H1 (cell line): ENCODE measurements around the gene CCDC92B.

Source experiments
- BCL11A ChIP-seq, 2 experiments: IDR thresholded peaks; one replicate each; pipeline ENCODE4 v1.6.1; 2011; ENCODE audit warnings: low read depth in 2 of 2, low read length in 2 of 2, mild to moderate bottlenecking in 2 of 2
- CTCF ChIP-seq, 3 experiments: IDR thresholded peaks; 1 replicate in 2 of 3; 2 replicates in 1 of 3; pipeline versions ENCODE4 v1.5.1 to v1.6.1; 2011; ENCODE audit warnings: low read length in 3 of 3, mild to moderate bottlenecking in 3 of 3, inconsistent platforms in 2 of 3, low read depth in 1 of 3, moderate library complexity in 1 of 3; ENCODE audit not compliant: insufficient read depth in 1 of 3; ENCODE audit errors: control extremely low read depth in 1 of 3
- FOSL1 ChIP-seq: IDR thresholded peaks from 2 replicates; pipeline ENCODE4 v1.6.1; 2011; ENCODE audit warnings: mild to moderate bottlenecking, low read depth, low read length, moderate library complexity; ENCODE audit not compliant: insufficient read depth
- HDAC2 ChIP-seq, 2 experiments: fragments of 300-600 bp in 1 of 2; sonication (generic) in 1 of 2; IDR thresholded peaks; 2 replicates each; pipeline ENCODE4 v1.6.1; 2011 to 2012; ENCODE audit warnings: low read depth in 2 of 2, low read length in 2 of 2, mild to moderate bottlenecking in 2 of 2, moderate library complexity in 2 of 2, borderline replicate concordance in 1 of 2, inconsistent platforms in 1 of 2
- NRF1 ChIP-seq: IDR thresholded peaks from 2 replicates; pipeline ENCODE4 v1.6.1; 2011; ENCODE audit warnings: mild to moderate bottlenecking, low read depth, low read length, improper control_type of control experiment
- TAF1 ChIP-seq: IDR thresholded peaks from 2 replicates; pipeline ENCODE4 v1.6.1; 2011; ENCODE audit warnings: mild to moderate bottlenecking, low read depth, low read length
- TBP ChIP-seq: IDR thresholded peaks from 2 replicates; pipeline ENCODE4 v1.6.1; 2011; ENCODE audit warnings: low read depth, low read length, improper control_type of control experiment
- USF2 ChIP-seq: IDR thresholded peaks from 2 replicates; pipeline ENCODE4 v1.6.1; 2011; ENCODE audit warnings: low read length, improper control_type of control experiment
- YY1 ChIP-seq: IDR thresholded peaks from 2 replicates; pipeline ENCODE4 v1.6.1; 2011; ENCODE audit warnings: low read depth, mild to moderate bottlenecking, low read length

GRCh38 chr17:2736956-2737355, 12.5 kb downstream of the CCDC92B start:
- TF ChIP-seq CTCF (IDR thresholded peaks at IDR 0.05; ENCODE audit: control extremely low read depth in 1 of 3, insufficient read depth in 1 of 3, low read depth in 1 of 3, low read length in 3 of 3) (no peak), USF2 (no peak), TAF1 (no peak), TBP (no peak), YY1 (no peak), FOSL1 (no peak), HDAC2 (IDR thresholded peaks at IDR 0.05; ENCODE audit: borderline replicate concordance in 1 of 2, low read depth in 2 of 2, low read length in 2 of 2) (no peak), NRF1 (no peak), BCL11A (IDR thresholded peaks at IDR 0.05; ENCODE audit: low read depth in 2 of 2, low read length in 2 of 2) (no peak)
